Neutrophil (primary cell): Measurements from ENCODE around the gene GPC5.

Source experiments
- H3K27ac ChIP-seq: fragments of 200-600 bp; sonication (generic); 2 replicates; pipeline ENCODE4 v1.5.1; 2016; ENCODE audit warnings: mild to moderate bottlenecking, moderate library complexity
- H3K27me3 ChIP-seq: fragments of 200-600 bp; sonication (generic); 2 replicates; pipeline ENCODE4 v1.6.0; 2016; ENCODE audit warnings: mild to moderate bottlenecking
- H3K36me3 ChIP-seq: fragments of 200-600 bp; sonication (generic); 2 replicates; pipeline ENCODE4 v1.5.1; 2017
- H3K4me1 ChIP-seq, 2 experiments: fragments of 200-600 bp in 1 of 2; sonication (generic) in 1 of 2; 1 replicate in 1 of 2; 2 replicates in 1 of 2; pipeline versions ENCODE4 v1.5.1 to v1.6.1; 2013 to 2016; ENCODE audit warnings: low read depth in 1 of 2, low read length in 1 of 2, mild to moderate bottlenecking in 1 of 2, moderate library complexity in 1 of 2; ENCODE audit not compliant: control insufficient read depth in 1 of 2, insufficient read depth in 1 of 2
- H3K4me3 ChIP-seq, 2 experiments: fragments of 200-600 bp in 1 of 2; sonication (generic) in 1 of 2; 1 replicate in 1 of 2; 2 replicates in 1 of 2; pipeline ENCODE4 v1.5.1; 2013 to 2016; ENCODE audit warnings: low read depth in 1 of 2, low read length in 1 of 2, mild to moderate bottlenecking in 1 of 2, moderate library complexity in 1 of 2
- H3K9me3 ChIP-seq: fragments of 200-600 bp; sonication (generic); 2 replicates; pipeline ENCODE4 v1.5.1; 2016
- TF ChIP-seq, protein P1 (sequence below): fragments of 200-600 bp; sonication (generic); IDR thresholded peaks from 2 replicates; pipeline ENCODE4 v1.5.1; 2016; ENCODE audit warnings: antibody characterized with exemption

Gene GPC5

DNA sequence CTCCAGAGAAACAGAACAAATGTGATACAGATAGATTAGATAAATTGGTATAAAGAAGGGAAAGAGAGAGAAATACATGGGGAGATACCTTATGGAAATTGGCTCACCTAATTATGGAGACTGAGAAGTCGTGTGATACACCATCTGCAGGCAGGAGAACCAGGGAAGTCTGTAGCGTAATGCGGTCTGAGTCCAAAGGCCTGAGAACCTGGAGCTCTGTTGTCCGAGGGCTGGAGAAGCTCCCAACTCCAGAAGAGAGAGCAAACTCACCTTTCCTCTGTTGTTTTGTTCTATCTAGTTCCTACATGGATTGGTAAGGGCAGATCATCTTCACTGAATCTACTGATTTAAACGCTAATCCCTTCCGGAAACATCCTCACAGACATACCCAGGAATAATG, 1179.9 kb downstream of the GPC5 start:
- Histone ChIP-seq H3K4me1 (no peaks in the 10 kb centered on the region), H3K36me3 (no peaks in the 10 kb centered on the region), H3K4me3 (no peak overlapping the region), H3K27me3 (no peaks in the 10 kb centered on the region), H3K27ac (no peak overlapping the region), H3K9me3 (no peaks in the 10 kb centered on the region)
- TF ChIP-seq, protein P1, sequence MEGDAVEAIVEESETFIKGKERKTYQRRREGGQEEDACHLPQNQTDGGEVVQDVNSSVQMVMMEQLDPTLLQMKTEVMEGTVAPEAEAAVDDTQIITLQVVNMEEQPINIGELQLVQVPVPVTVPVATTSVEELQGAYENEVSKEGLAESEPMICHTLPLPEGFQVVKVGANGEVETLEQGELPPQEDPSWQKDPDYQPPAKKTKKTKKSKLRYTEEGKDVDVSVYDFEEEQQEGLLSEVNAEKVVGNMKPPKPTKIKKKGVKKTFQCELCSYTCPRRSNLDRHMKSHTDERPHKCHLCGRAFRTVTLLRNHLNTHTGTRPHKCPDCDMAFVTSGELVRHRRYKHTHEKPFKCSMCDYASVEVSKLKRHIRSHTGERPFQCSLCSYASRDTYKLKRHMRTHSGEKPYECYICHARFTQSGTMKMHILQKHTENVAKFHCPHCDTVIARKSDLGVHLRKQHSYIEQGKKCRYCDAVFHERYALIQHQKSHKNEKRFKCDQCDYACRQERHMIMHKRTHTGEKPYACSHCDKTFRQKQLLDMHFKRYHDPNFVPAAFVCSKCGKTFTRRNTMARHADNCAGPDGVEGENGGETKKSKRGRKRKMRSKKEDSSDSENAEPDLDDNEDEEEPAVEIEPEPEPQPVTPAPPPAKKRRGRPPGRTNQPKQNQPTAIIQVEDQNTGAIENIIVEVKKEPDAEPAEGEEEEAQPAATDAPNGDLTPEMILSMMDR = no peak

DNA sequence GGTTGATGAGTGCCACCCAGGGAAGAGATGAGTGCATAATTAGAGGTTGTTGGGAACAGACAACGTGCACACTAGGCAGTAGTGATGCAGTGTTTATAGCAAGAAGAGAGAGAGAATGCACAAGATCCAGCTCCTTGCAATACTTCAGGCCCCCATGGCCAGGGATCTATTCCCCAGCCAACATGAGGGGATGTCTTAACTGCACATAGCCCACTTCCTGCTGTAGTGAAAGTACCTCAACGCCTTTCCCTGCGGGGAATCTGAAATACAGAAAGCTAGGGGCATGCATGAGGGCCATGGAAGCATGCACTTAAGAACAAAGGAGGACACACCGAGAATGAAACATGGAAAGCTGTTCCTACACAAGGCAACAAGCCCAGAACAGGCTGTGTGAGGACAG, 1191.5 kb downstream of the GPC5 start:
- H3K27me3 ChIP-seq = no peaks in the 10 kb centered on the region
- H3K4me1 ChIP-seq = no peaks in the 10 kb centered on the region
- H3K27ac ChIP-seq = no peak overlapping the region
- TF ChIP-seq, protein P1 = no peak
- H3K9me3 ChIP-seq = no peaks in the 10 kb centered on the region
- H3K4me3 ChIP-seq = no peak overlapping the region
- H3K36me3 ChIP-seq = no peaks in the 10 kb centered on the region

DNA sequence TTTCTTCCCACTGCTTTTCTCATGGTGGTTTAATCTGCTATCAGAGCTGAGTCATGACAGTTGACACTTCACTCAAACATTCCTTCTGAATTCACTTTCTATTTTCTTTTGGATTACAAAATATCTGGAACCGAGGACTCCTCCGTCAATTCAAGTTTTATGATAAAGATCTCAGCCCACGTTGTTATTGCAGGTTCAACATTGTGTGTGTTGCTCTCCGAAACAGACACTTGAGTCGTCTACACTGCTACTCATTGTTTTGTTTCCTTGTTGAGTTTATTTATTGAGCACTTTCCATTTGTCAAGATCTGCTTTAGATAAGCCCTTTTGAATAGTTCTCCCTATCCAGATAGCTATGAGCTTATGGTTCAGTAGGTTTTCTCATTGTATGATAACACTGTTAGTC, 1192.1 kb downstream of the GPC5 start:
- Histone ChIP-seq H3K9me3 (no peaks in the 10 kb centered on the region), H3K4me3 (no peak overlapping the region), H3K27ac (no peak overlapping the region), H3K27me3 (no peaks in the 10 kb centered on the region), H3K4me1 (no peaks in the 10 kb centered on the region), H3K36me3 (no peaks in the 10 kb centered on the region)
- TF ChIP-seq, protein P1 = no peak

DNA sequence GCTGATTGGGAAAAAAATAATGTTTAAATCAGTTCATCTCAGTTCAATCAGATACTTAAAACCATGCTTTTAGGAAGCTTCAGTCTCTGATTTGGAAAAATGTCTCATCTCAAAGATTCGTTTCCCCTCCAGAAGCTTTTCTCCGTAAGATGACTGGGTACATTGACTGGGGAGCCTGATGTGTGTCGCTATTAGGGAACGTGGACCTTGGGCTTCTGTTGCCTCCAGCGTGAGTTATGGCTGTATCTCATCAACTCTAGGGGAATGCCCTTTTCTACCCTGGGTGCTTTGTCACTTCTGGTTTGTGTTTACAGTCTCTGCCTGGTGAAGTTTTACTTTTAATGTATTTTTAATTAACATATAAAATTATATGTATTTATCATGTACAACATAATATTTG, 1192.7 kb downstream of the GPC5 start:
- TF ChIP-seq, protein P1 = no peak
- Histone ChIP-seq H3K9me3 (no peaks in the 10 kb centered on the region), H3K36me3 (no peaks in the 10 kb centered on the region), H3K4me3 (no peak overlapping the region), H3K27me3 (no peaks in the 10 kb centered on the region), H3K27ac (no peak overlapping the region), H3K4me1 (no peaks in the 10 kb centered on the region)

DNA sequence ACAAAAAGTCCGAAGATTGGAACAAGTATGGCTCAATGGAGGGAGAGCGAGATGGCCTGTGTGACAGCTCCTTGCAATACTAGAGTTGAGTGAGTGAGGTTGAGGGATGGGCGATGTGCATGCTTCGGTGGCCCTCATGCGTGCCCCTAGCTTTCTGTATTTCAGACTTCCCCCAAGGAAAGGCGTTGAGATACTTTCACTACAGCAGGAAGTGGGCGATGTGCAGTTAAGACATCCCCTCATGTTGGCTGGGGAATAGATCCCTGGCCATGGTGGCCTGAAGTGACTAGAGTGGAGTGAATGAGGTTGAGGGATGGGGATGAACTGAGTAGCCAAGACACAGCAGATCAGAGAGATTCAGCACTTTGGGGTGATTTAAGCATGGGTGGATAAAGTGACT, 1194.3 kb downstream of the GPC5 start:
- Histone ChIP-seq H3K36me3 (no peaks in the 10 kb centered on the region), H3K4me3 (no peak overlapping the region), H3K9me3 (no peaks in the 10 kb centered on the region), H3K27me3 (no peaks in the 10 kb centered on the region), H3K4me1 (no peaks in the 10 kb centered on the region), H3K27ac (no peak overlapping the region)
- TF ChIP-seq, protein P1 = no peak

DNA sequence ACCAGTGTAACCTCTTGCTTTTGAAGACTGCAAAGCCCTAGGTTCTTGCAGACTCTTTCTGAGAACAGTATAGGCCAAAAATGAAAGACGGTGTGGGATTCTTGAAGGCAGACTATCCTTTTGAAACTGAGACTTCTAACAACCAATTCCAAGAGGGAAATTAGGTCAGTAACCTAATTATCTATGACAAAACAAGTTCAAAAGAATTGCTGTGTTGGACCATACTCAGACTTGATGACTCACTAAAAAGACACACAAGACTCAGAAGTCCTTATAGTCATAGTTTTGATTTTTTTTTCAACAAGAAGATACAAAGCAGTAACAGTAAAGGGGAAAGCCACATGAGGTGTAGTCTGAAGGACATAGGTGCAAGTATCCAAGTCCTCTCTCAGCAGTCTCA, 1204.1 kb downstream of the GPC5 start:
- Histone ChIP-seq H3K27ac (no peak overlapping the region), H3K27me3 (no peaks in the 10 kb centered on the region), H3K36me3 (no peaks in the 10 kb centered on the region), H3K9me3 (no peaks in the 10 kb centered on the region), H3K4me1 (no peaks in the 10 kb centered on the region), H3K4me3 (no peak overlapping the region)
- TF ChIP-seq, protein P1 = no peak
